Neutrophil (primary cell): Measurements from ENCODE around the gene PCARE.

ENCODE experiments used
- H3K27ac ChIP-seq: fragments of 200-600 bp; sonication (generic); 2 replicates; pipeline ENCODE4 v1.5.1; 2016; ENCODE audit warnings: mild to moderate bottlenecking, moderate library complexity
- H3K27me3 ChIP-seq: fragments of 200-600 bp; sonication (generic); 2 replicates; pipeline ENCODE4 v1.6.0; 2016; ENCODE audit warnings: mild to moderate bottlenecking
- H3K36me3 ChIP-seq: fragments of 200-600 bp; sonication (generic); 2 replicates; pipeline ENCODE4 v1.5.1; 2017
- H3K4me1 ChIP-seq, 2 experiments: fragments of 200-600 bp in 1 of 2; sonication (generic) in 1 of 2; 1 replicate in 1 of 2; 2 replicates in 1 of 2; pipeline versions ENCODE4 v1.5.1 to v1.6.1; 2013 to 2016; ENCODE audit warnings: low read depth in 1 of 2, low read length in 1 of 2, mild to moderate bottlenecking in 1 of 2, moderate library complexity in 1 of 2; ENCODE audit not compliant: control insufficient read depth in 1 of 2, insufficient read depth in 1 of 2
- H3K4me3 ChIP-seq, 2 experiments: fragments of 200-600 bp in 1 of 2; sonication (generic) in 1 of 2; 1 replicate in 1 of 2; 2 replicates in 1 of 2; pipeline ENCODE4 v1.5.1; 2013 to 2016; ENCODE audit warnings: low read depth in 1 of 2, low read length in 1 of 2, mild to moderate bottlenecking in 1 of 2, moderate library complexity in 1 of 2
- H3K9me3 ChIP-seq: fragments of 200-600 bp; sonication (generic); 2 replicates; pipeline ENCODE4 v1.5.1; 2016
- CTCF ChIP-seq: fragments of 200-600 bp; sonication (generic); IDR thresholded peaks from 2 replicates; pipeline ENCODE4 v1.5.1; 2016; ENCODE audit warnings: antibody characterized with exemption

The PCARE gene

GRCh38 chr2:29050591-29050990 lies 23.7 kb downstream of the PCARE start:
- Histone ChIP-seq H3K9me3 (no peaks in the 10 kb centered on the region), H3K4me3 (no peak overlapping the region), H3K4me1 (no peaks in the 10 kb centered on the region), H3K27me3 (no peaks in the 10 kb centered on the region), H3K27ac (no peak overlapping the region), H3K36me3 (no peaks in the 10 kb centered on the region)
- TF ChIP-seq CTCF = no peak

- Histone ChIP-seq H3K4me1 (peaks cover 0 to 4% of the 10 kb centered on the region in 2 experiments), H3K9me3 (no peaks in the 10 kb centered on the region), H3K4me3 (no peak overlapping the region), H3K36me3 (no peaks in the 10 kb centered on the region), H3K27me3 (no peaks in the 10 kb centered on the region), H3K27ac (no peak overlapping the region)
- TF ChIP-seq CTCF = no peak
Observed at GRCh38 chr2:29047083-29047845, 27.1 kb downstream of the PCARE start.

- Histone ChIP-seq H3K4me3 (no peak overlapping the region), H3K27ac (no peak overlapping the region), H3K4me1 (peaks cover 0 to 4% of the 10 kb centered on the region in 2 experiments), H3K27me3 (no peaks in the 10 kb centered on the region), H3K9me3 (no peaks in the 10 kb centered on the region), H3K36me3 (no peaks in the 10 kb centered on the region)
- no peak for TF ChIP-seq CTCF
Observed at GRCh38 chr2:29046321-29046720, 28.0 kb downstream of the PCARE start.

GRCh38 chr2:29044459-29044858 lies 29.9 kb downstream of the PCARE start:
- no peak overlapping the region for H3K27ac ChIP-seq
- H3K9me3 ChIP-seq = no peaks in the 10 kb centered on the region
- TF ChIP-seq CTCF = no peak
- H3K4me3 ChIP-seq = no peak overlapping the region
- no peaks in the 10 kb centered on the region for H3K27me3 ChIP-seq
- H3K36me3 ChIP-seq = no peaks in the 10 kb centered on the region
- peaks cover 0 to 4% of the 10 kb centered on the region in 2 experiments for H3K4me1 ChIP-seq

- Histone ChIP-seq H3K27me3 (no peaks in the 10 kb centered on the region), H3K36me3 (no peaks in the 10 kb centered on the region)
Observed at GRCh38 chr2:29042561-29043075, 31.7 kb downstream of the PCARE start.

More at GRCh38 chr2:29042561-29043075, 31.7 kb downstream of the PCARE start:
- Histone ChIP-seq H3K4me3 (no peak overlapping the region), H3K4me1 (peaks cover 0 to 4% of the 10 kb centered on the region in 2 experiments), H3K9me3 (no peaks in the 10 kb centered on the region), H3K27ac (no peak overlapping the region)
- TF ChIP-seq CTCF = no peak
